ENCODE data around the gene FGD5.

Gene FGD5

GRCh38 chr3:14783480-14784086, 35.2 kb upstream of the FGD5 start:
- no peak overlapping the region for H3K4me3 ChIP-seq (ENCODE audit: low read depth, low read length)
- in situ Hi-C loops (cut with HindIII; ENCODE audit: low sequenced_read_pairs) = no loop called here
- no peak for TF ChIP-seq CTCF (IDR thresholded peaks at IDR 0.05; ENCODE audit: low read depth, low read length)
- no peak for DNase-seq (ENCODE audit: low read depth, low spot score)

- DNase-seq (ENCODE audit: low read depth, low spot score) = no peak
- TF ChIP-seq CTCF (IDR thresholded peaks at IDR 0.05; ENCODE audit: low read depth, low read length) = no peak
- in situ Hi-C loops (cut with HindIII; ENCODE audit: low sequenced_read_pairs) = no loop called here
- H3K4me3 ChIP-seq (ENCODE audit: low read depth, low read length) = no peak overlapping the region
Observed at GRCh38 chr3:14784087-14784681, 34.6 kb upstream of the FGD5 start.

- TF ChIP-seq CTCF (IDR thresholded peaks at IDR 0.05; ENCODE audit: low read depth, low read length) = no peak
- DNase-seq (ENCODE audit: low read depth, low spot score) = no peak
Observed at GRCh38 chr3:14785207-14786155, 33.3 kb upstream of the FGD5 start.

GRCh38 chr3:14786369-14786768, 32.4 kb upstream of the FGD5 start:
- in situ Hi-C loops (cut with HindIII; ENCODE audit: low sequenced_read_pairs) = no loop called here
- H3K4me3 ChIP-seq (ENCODE audit: low read depth, low read length) = no peak overlapping the region
- TF ChIP-seq CTCF (IDR thresholded peaks at IDR 0.05; ENCODE audit: low read depth, low read length) = no peak
- DNase-seq (ENCODE audit: low read depth, low spot score) = no peak

More at GRCh38 chr3:14785207-14786155, 33.3 kb upstream of the FGD5 start:
- no peak overlapping the region for H3K4me3 ChIP-seq (ENCODE audit: low read depth, low read length)
- in situ Hi-C loops (cut with HindIII; ENCODE audit: low sequenced_read_pairs) = no loop called here

GRCh38 chr3:14787630-14788029, 31.1 kb upstream of the FGD5 start:
- H3K4me3 ChIP-seq (ENCODE audit: low read depth, low read length) = no peak overlapping the region
- DNase-seq (ENCODE audit: low read depth, low spot score) = no peak
- no peak for TF ChIP-seq CTCF (IDR thresholded peaks at IDR 0.05; ENCODE audit: low read depth, low read length)
- in situ Hi-C loops (cut with HindIII; ENCODE audit: low sequenced_read_pairs) = no loop called here

- in situ Hi-C loops (cut with HindIII; ENCODE audit: low sequenced_read_pairs) = no loop called here
- no peak for DNase-seq (ENCODE audit: low read depth, low spot score)
Observed at GRCh38 chr3:14788644-14789043, 30.1 kb upstream of the FGD5 start.

More at GRCh38 chr3:14788644-14789043, 30.1 kb upstream of the FGD5 start:
- TF ChIP-seq CTCF (IDR thresholded peaks at IDR 0.05; ENCODE audit: low read depth, low read length) = no peak
- H3K4me3 ChIP-seq (ENCODE audit: low read depth, low read length) = no peak overlapping the region
